KG1 (cell line): ENCODE data around the gene ZNF235.
"Not testable (repeated sequence)": the region's sequence is repeated elsewhere in the genome, so short reads cannot be mapped to it uniquely, and the experiment has no call there.

Experiments used
- DNase-seq: peaks from one replicate; lab custom pipeline; 2025; lab: John Stamatoyannopoulos, UW

Gene ZNF235

GRCh38 chr19:44255705-44256411 is 49.0 kb downstream of the ZNF235 start:
- DNase-seq: no peak

GRCh38 chr19:44254496-44254895 is 50.3 kb downstream of the ZNF235 start:
- DNase-seq: no peak

- DNase-seq: not testable (repeated sequence)
These were observed 51.4 kb downstream of the ZNF235 start for GRCh38 chr19:44253392-44253791.

GRCh38 chr19:44252332-44252731 is 52.5 kb downstream of the ZNF235 start:
- not testable (repeated sequence) for DNase-seq

- no peak for DNase-seq
These were observed 68.4 kb downstream of the ZNF235 start for GRCh38 chr19:44236384-44236783.
